Measurements from ENCODE around the gene SPARCL1.
"Not testable (repeated sequence)": the region's sequence is repeated elsewhere in the genome, so short reads cannot be mapped to it uniquely, and the experiment has no call there.

The SPARCL1 gene

GRCh38 chr4:87489678-87490077 lies 39.5 kb downstream of the SPARCL1 start:
- no peak overlapping the region for H3K4me2 ChIP-seq (ENCODE audit: low read depth, low read length)
- no peak overlapping the region for H2AFZ ChIP-seq (ENCODE audit: low read length)
- no peaks in the 10 kb centered on the region for H3K79me2 ChIP-seq (ENCODE audit: low read length)
- H3K9ac ChIP-seq (ENCODE audit: low read length) = no peak overlapping the region
- no peaks in the 10 kb centered on the region for H3K9me3 ChIP-seq (replicated peaks; ENCODE audit: insufficient read depth, low read length)
- H3K36me3 ChIP-seq (replicated peaks; ENCODE audit: insufficient read depth, low read length) = no peaks in the 10 kb centered on the region
- H3F3A ChIP-seq (ENCODE audit: insufficient read depth, low read length) = no peaks in the 10 kb centered on the region
- H3K4me3 ChIP-seq (ENCODE audit: low read length) = no peak overlapping the region
- no peaks in the 10 kb centered on the region for H4K20me1 ChIP-seq (ENCODE audit: insufficient read depth, low read length)
- H3K27ac ChIP-seq (ENCODE audit: low read length) = no peak overlapping the region
- H3K27me3 ChIP-seq (replicated peaks; ENCODE audit: insufficient read depth, low read length) = no peaks in the 10 kb centered on the region
- DNase-seq = no peak
- no peaks in the 10 kb centered on the region for H3K9me2 ChIP-seq (replicated peaks; ENCODE audit: insufficient read depth, low read length)
- peaks cover 10% of the 10 kb centered on the region for H3K4me1 ChIP-seq (ENCODE audit: low read length)
- TF ChIP-seq EZH2phosphoT487 (IDR thresholded peaks at IDR 0.05; ENCODE audit: low read length) (no peak), EZH2 (optimal IDR thresholded peaks at IDR 0.05; ENCODE audit: low read depth, low read length) (no peak), CTCF (IDR thresholded peaks at IDR 0.05; ENCODE audit: low read length) (no peak)

GRCh38 chr4:87488666-87489065 lies 40.5 kb downstream of the SPARCL1 start:
- H3K4me1 ChIP-seq (ENCODE audit: low read length) = peaks cover 10% of the 10 kb centered on the region
- not testable (repeated sequence) for DNase-seq; H3K79me2 ChIP-seq (ENCODE audit: low read length); H3K9me3 ChIP-seq (replicated peaks; ENCODE audit: insufficient read depth, low read length); H3K27ac ChIP-seq (ENCODE audit: low read length); H3K27me3 ChIP-seq (replicated peaks; ENCODE audit: insufficient read depth, low read length); H3K36me3 ChIP-seq (replicated peaks; ENCODE audit: insufficient read depth, low read length); H4K20me1 ChIP-seq (ENCODE audit: insufficient read depth, low read length); H3K4me3 ChIP-seq (ENCODE audit: low read length); H3F3A ChIP-seq (ENCODE audit: insufficient read depth, low read length); H2AFZ ChIP-seq (ENCODE audit: low read length); H3K9me2 ChIP-seq (replicated peaks; ENCODE audit: insufficient read depth, low read length); H3K4me2 ChIP-seq (ENCODE audit: low read depth, low read length); H3K9ac ChIP-seq (ENCODE audit: low read length)

GRCh38 chr4:87483247-87483646 lies 45.9 kb downstream of the SPARCL1 start:
- H3K9ac ChIP-seq (ENCODE audit: low read length) = not testable (repeated sequence)

GRCh38 chr4:87481377-87481776 lies 47.8 kb downstream of the SPARCL1 start:
- H3K27ac ChIP-seq (ENCODE audit: low read length) = no peak overlapping the region
- H3K4me1 ChIP-seq (ENCODE audit: low read length) = no peaks in the 10 kb centered on the region
- no peaks in the 10 kb centered on the region for H3K79me2 ChIP-seq (ENCODE audit: low read length)
- H3K9ac ChIP-seq (ENCODE audit: low read length) = no peak overlapping the region
- TF ChIP-seq EZH2 (optimal IDR thresholded peaks at IDR 0.05; ENCODE audit: low read depth, low read length) (no peak), EZH2phosphoT487 (IDR thresholded peaks at IDR 0.05; ENCODE audit: low read length) (no peak), CTCF (IDR thresholded peaks at IDR 0.05; ENCODE audit: low read length) (no peak)
- no peak overlapping the region for H2AFZ ChIP-seq (ENCODE audit: low read length)
- H3K9me2 ChIP-seq (replicated peaks; ENCODE audit: insufficient read depth, low read length) = no peaks in the 10 kb centered on the region
- H4K20me1 ChIP-seq (ENCODE audit: insufficient read depth, low read length) = no peaks in the 10 kb centered on the region
- no peaks in the 10 kb centered on the region for H3F3A ChIP-seq (ENCODE audit: insufficient read depth, low read length)
- no peaks in the 10 kb centered on the region for H3K36me3 ChIP-seq (replicated peaks; ENCODE audit: insufficient read depth, low read length)
- no peaks in the 10 kb centered on the region for H3K9me3 ChIP-seq (replicated peaks; ENCODE audit: insufficient read depth, low read length)
- no peak overlapping the region for H3K4me2 ChIP-seq (ENCODE audit: low read depth, low read length)
- no peak overlapping the region for H3K4me3 ChIP-seq (ENCODE audit: low read length)
- no peak for DNase-seq
- H3K27me3 ChIP-seq (replicated peaks; ENCODE audit: insufficient read depth, low read length) = no peaks in the 10 kb centered on the region

More at GRCh38 chr4:87483247-87483646, 45.9 kb downstream of the SPARCL1 start:
- H3K36me3 ChIP-seq (replicated peaks; ENCODE audit: insufficient read depth, low read length); H3K27me3 ChIP-seq (replicated peaks; ENCODE audit: insufficient read depth, low read length); H3K4me1 ChIP-seq (ENCODE audit: low read length); H3K79me2 ChIP-seq (ENCODE audit: low read length); H3K4me2 ChIP-seq (ENCODE audit: low read depth, low read length); H3F3A ChIP-seq (ENCODE audit: insufficient read depth, low read length); H3K9me3 ChIP-seq (replicated peaks; ENCODE audit: insufficient read depth, low read length); H3K9me2 ChIP-seq (replicated peaks; ENCODE audit: insufficient read depth, low read length); H3K27ac ChIP-seq (ENCODE audit: low read length); H3K4me3 ChIP-seq (ENCODE audit: low read length); H4K20me1 ChIP-seq (ENCODE audit: insufficient read depth, low read length); H2AFZ ChIP-seq (ENCODE audit: low read length); DNase-seq: not testable (repeated sequence)

Measured in MM.1S (cell line).